ENCODE measurements around the gene SPHKAP.
"Not testable (repeated sequence)": the region's sequence is repeated elsewhere in the genome, so short reads cannot be mapped to it uniquely, and the experiment has no call there.

The SPHKAP gene

GRCh38 chr2:228017784-228018183, 163.7 kb downstream of the SPHKAP start:
- DNase-seq, result no peak

GRCh38 chr2:228016402-228016801, 165.1 kb downstream of the SPHKAP start:
- no peak for DNase-seq

GRCh38 chr2:228015741-228016140, 165.7 kb downstream of the SPHKAP start:
- no peak for DNase-seq

DNA sequence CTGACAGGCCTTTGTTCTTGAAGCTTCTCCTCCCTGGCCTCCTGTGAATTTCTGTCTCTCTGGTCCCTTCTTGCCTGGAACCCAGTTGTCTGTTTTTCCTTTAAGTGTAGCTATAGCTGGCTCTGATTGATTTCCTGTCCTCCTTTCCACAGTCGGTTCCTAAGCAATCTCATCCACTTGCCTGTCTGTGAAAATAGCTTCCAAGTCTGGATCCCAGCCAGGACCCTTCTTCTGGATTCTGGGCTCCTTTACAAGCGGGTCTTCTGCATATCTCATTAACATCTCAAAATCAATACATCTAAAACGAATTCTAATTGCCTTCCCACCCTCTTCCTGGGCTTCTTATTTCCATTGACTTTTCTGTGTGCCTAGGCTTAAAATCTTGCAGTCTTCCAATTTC, 185.1 kb downstream of the SPHKAP start:
- DNase-seq, result no peak

- no peak for DNase-seq
Observed at GRCh38 chr2:227990937-227991336, 190.6 kb downstream of the SPHKAP start.

GRCh38 chr2:227973241-227973640, 208.2 kb downstream of the SPHKAP start:
- no peak for DNase-seq

DNA sequence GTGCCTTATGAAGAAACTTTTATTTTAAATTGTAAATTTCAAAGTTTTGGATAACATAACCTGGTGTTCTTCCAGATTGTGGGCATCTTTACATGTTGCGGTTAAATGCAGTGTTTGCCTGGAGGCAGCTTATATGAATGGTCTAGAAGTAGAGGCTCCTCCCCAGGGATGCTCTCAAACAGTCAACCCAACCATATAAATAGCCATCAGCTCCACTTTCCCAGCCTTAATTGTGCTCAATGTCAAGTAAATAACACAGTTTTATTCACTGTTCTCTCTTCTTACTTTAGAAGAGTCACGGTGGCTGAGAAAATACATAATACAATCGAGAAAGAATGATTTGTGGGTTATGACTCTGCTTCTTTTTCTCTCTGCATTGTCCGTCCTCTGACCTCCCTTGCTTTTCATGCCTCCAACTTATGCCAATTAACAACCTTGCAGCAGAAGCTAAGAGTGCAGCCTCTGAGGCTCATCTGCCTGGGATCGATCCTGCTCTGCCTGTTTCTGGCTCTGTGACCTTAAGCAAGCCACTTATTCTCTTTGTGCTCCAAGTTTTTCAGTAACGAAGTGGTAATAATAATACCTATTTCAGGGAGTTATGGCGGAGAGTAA, 209.8 kb downstream of the SPHKAP start:
- DNase-seq, result no peak

- no peak for DNase-seq
Observed at GRCh38 chr2:227960317-227960716, 221.2 kb downstream of the SPHKAP start.

DNA sequence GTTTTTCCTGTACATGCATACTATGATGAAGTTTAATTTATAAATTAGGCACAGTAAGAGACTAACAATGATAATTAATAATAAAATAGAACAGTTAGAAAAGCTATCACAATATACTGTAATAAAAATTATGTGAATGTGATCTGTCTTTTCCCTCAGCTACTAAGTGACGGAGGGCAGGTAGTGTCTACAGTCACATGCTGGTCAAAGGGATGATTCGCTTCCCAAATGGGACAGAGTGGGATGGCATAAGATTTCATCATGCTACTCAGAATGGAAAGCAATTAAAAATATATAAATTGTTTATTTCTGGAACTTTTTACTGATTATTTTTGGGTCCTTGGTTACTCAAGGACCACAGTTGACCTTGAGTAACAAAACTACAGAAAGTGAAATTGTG, 238.5 kb downstream of the SPHKAP start:
- no peak for DNase-seq

DNA sequence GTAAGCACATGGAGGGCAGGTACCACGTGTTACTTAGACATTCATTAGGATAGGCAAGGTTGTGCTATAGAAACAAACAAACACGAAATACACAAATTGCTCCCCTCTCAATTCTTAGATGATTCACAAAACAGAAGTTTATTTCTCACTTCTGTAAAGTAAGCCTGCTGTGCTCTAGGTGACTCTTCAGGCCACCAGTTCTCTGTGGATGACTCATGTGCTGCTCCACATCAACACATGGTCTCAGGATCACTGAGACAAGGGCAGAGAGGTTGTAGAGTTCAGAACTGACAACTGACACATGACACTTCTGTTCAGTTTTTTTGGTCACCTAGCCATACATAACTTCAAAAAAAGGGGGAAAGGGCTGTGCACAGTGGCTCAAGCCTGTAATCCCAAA, 239.5 kb downstream of the SPHKAP start:
- DNase-seq, result no peak

DNA sequence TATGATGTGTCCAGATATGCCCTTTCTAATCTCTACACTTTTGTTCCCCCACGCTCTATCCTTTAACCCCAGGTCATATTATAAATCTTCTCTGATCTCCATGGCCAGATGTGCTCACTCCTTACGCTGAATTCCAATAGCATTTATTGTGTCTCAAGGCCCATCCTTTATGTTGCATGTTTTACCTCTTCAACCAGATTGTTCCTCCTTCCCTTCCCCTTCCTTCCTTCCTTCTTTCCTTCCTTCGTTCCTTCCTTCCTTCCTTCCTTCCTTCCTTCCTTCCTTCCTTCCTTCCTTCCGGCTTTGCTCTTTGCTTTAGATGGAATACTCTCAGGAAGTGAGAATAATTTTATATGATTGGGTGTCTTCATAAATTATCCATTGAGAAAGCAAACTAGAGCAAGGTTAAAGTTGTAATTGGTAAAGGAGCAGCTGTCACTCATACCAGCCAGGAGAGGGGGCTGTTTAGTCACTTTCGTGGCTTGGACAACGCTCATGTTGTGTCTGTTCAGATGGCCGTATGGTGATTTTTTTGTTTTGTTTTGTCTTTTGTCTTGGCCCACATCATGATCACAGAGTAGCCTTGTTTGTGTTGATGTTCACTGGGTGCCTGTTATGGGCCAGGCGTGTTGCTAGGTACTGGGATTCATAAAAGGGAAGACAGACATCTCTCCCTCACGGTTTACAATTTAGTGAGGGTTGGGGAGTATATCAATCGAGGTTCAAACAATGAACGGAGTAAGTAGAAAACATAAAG, 242.0 kb downstream of the SPHKAP start:
- no peak for DNase-seq

- DNase-seq, result not testable (repeated sequence)
Observed at GRCh38 chr2:227936249-227936648, 245.2 kb downstream of the SPHKAP start.

- DNase-seq, result no peak
Observed at GRCh38 chr2:227933884-227934283, 247.6 kb downstream of the SPHKAP start.

DNA sequence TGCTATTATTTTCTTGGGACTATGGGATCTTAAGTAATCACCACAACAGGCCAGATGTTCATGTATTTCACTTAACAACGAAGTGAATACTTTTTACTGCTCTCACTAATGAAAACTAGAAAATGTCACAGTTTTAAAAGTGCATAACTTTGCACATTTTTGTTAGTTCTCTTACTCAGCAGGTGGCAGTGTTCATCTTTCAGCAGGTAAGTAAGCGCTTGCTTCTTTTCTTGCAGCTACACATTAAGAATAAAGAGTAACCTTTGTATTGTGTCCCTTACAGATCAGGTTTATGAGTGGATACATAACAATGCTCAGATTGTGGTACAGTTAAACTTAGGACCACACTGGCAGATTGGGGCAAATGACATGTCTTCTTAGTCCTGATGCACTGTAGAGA, 249.1 kb downstream of the SPHKAP start:
- DNase-seq, result no peak

GRCh38 chr2:227932001-227932400, 249.5 kb downstream of the SPHKAP start:
- DNase-seq, result no peak

Measured in NCI-H526 treated with DMSO at 0.1 percent for 48 hours (cell line).